SK-N-SH (cell line): Measurements from ENCODE around the gene NCKAP5L. TPM values are rescaled to one million over a fixed set of nuclear protein-coding genes. Genes with fewer than 3 reads are reported as not detected.

Experiments used
- CTCF ChIA-PET: fragments of 300-600, 350-600 bp; formaldehyde crosslinking; extraction: SDS; loops from one replicate; lab custom pipeline; 2021; lab: Yijun Ruan, JAX
- POLR2A ChIA-PET: fragments of 350-600 bp; sonication (Branson Sonifier 250); formaldehyde crosslinking; extraction: SDS; loops from one replicate; lab custom pipeline; 2020; ENCODE audit warnings: antibody characterized with exemption, inconsistent platforms; lab: Yijun Ruan, JAX
- DNase-seq: peaks from one replicate; pipeline ENCODE4 v3.0.0; 2012
- H2AFZ ChIP-seq: fragments of 200-600 bp; sonication (generic); 2 replicates; pipeline ENCODE4 v1.8.1; 2016; ENCODE audit warnings: antibody characterized with exemption, mild to moderate bottlenecking, low read depth
- H3F3A ChIP-seq: fragments of 200-600 bp; sonication (generic); replicated peaks from 2 replicates; pipeline ENCODE3; 2016; ENCODE audit warnings: antibody characterized with exemption, mild to moderate bottlenecking; ENCODE audit not compliant: insufficient read depth
- H3K27ac ChIP-seq, 2 experiments: fragments of 200-500 bp in 1 of 2; fragments of 200-600 bp in 1 of 2; sonication (Bioruptor generic) in 1 of 2; sonication (generic), shearing (Covaris generic) in 1 of 2; 2 replicates each; pipeline versions ENCODE4 v1.5.1 to v1.6.1; 2014 to 2016; ENCODE audit warnings: low read depth in 2 of 2, inconsistent platforms in 1 of 2, low read length in 1 of 2, mild to moderate bottlenecking in 1 of 2, mixed read lengths in 1 of 2
- H3K27me3 ChIP-seq: fragments of 200-600 bp; sonication (generic), shearing (Covaris generic); 2 replicates; pipeline ENCODE4 v1.6.1; 2016; ENCODE audit warnings: mixed run types; ENCODE audit not compliant: insufficient read depth
- H3K36me3 ChIP-seq, 2 experiments: fragments of 200-500 bp in 1 of 2; fragments of 200-600 bp in 1 of 2; sonication (Bioruptor generic) in 1 of 2; sonication (generic) in 1 of 2; replicated peaks in 1 of 2; 2 replicates each; pipeline versions ENCODE3 to v1.5.1; 2014 to 2016; ENCODE audit warnings: low read length in 1 of 2, mild to moderate bottlenecking in 1 of 2; ENCODE audit not compliant: insufficient read depth in 2 of 2, control insufficient read depth in 1 of 2
- H3K4me1 ChIP-seq, 2 experiments: fragments of 200-500 bp in 1 of 2; fragments of 200-600 bp in 1 of 2; sonication (Bioruptor generic) in 1 of 2; sonication (generic), shearing (Covaris generic) in 1 of 2; 2 replicates each; pipeline versions ENCODE4 v1.5.1 to v1.6.1; 2014 to 2016; ENCODE audit warnings: low read depth in 1 of 2, low read length in 1 of 2, mixed run types in 1 of 2; ENCODE audit not compliant: insufficient read depth in 2 of 2, control insufficient read depth in 1 of 2
- H3K4me2 ChIP-seq: fragments of 200-600 bp; sonication (generic), shearing (Covaris generic); 2 replicates; pipeline ENCODE4 v1.6.1; 2017; ENCODE audit warnings: mixed run types
- H3K4me3 ChIP-seq, 2 experiments: fragments of 200-500 bp in 1 of 2; fragments of 200-600 bp in 1 of 2; sonication (Bioruptor generic) in 1 of 2; sonication (generic), shearing (Covaris generic) in 1 of 2; 2 replicates each; pipeline versions ENCODE4 v1.5.1 to v1.8.1; 2014 to 2016; ENCODE audit warnings: low read depth in 2 of 2, inconsistent platforms in 1 of 2, low read length in 1 of 2, mild to moderate bottlenecking in 1 of 2, mixed read lengths in 1 of 2, moderate library complexity in 1 of 2
- H3K79me2 ChIP-seq: fragments of 200-600 bp; sonication (generic); 2 replicates; pipeline ENCODE4 v1.8.1; 2017; ENCODE audit warnings: mild to moderate bottlenecking; ENCODE audit not compliant: insufficient read depth
- H3K9ac ChIP-seq: fragments of 200-600 bp; sonication (generic); 2 replicates; pipeline ENCODE4 v1.6.1; 2017; ENCODE audit warnings: mixed run types
- H3K9me2 ChIP-seq: fragments of 200-600 bp; sonication (generic); 2 replicates; pipeline ENCODE4 v1.6.1; 2017; ENCODE audit warnings: mixed run types
- H3K9me3 ChIP-seq: fragments of 200-600 bp; sonication (generic); 2 replicates; pipeline ENCODE4 v1.6.1; 2017; ENCODE audit warnings: mixed run types, mild to moderate bottlenecking, moderate library complexity
- H4K20me1 ChIP-seq: fragments of 200-600 bp; sonication (generic); 2 replicates; pipeline ENCODE4 v1.6.1; 2017; ENCODE audit warnings: mild to moderate bottlenecking, mixed run types; ENCODE audit not compliant: insufficient read depth
- FOXJ3 ChIP-seq: sonication (generic); formaldehyde crosslinking; IDR thresholded peaks from 2 replicates; pipeline ENCODE4 v1.5.1; 2020; ENCODE audit warnings: mild to moderate bottlenecking, missing genetic modification reagents
- GABPA ChIP-seq: IDR thresholded peaks from 2 replicates; pipeline ENCODE4 v1.4.0; 2012; ENCODE audit warnings: low read depth, mild to moderate bottlenecking
- GATA2 ChIP-seq: sonication (generic); formaldehyde crosslinking; IDR thresholded peaks from 2 replicates; pipeline ENCODE4 v1.5.0; 2020; ENCODE audit warnings: mild to moderate bottlenecking, missing genetic modification reagents
- JUND ChIP-seq: IDR thresholded peaks from 2 replicates; pipeline ENCODE4 v1.4.0; 2012
- MXI1 ChIP-seq: IDR thresholded peaks from 2 replicates; pipeline ENCODE4 v1.6.1; 2012; ENCODE audit warnings: mild to moderate bottlenecking, low read depth, low read length, improper control_type of control experiment
- POLR2AphosphoS5 ChIP-seq: IDR thresholded peaks from 2 replicates; pipeline ENCODE4 v1.6.1; 2012; ENCODE audit warnings: low read depth, low read length
- RFX5 ChIP-seq: IDR thresholded peaks from 2 replicates; pipeline ENCODE4 v1.6.1; 2012; ENCODE audit warnings: mild to moderate bottlenecking, improper control_type of control experiment, low read length
- TCF12 ChIP-seq: IDR thresholded peaks from 2 replicates; pipeline ENCODE4 v1.4.0; 2012
- TEAD4 ChIP-seq: IDR thresholded peaks from 2 replicates; pipeline ENCODE4 v1.4.0; 2012; ENCODE audit warnings: mild to moderate bottlenecking, borderline replicate concordance; ENCODE audit not compliant: insufficient read depth
- WGBS: methylation state at CpG from one replicate; pipeline ENCODE4 v1.1.6; 2017; ENCODE audit warnings: low lambda C conversion rate; 5-methylcytosine and 5-hydroxymethylcytosine counted together
- polyA plus RNA-seq, 3 experiments: library from polyadenylated mRNA; depleted of rRNA; stranded (reverse); fragments of >200 nt; gene quantifications; 2 replicates each; pipeline ENCODE4 v1.2.3, GENCODE V29; 2012
- TF ChIP-seq, protein P1 (sequence below): fragments of 150-350 bp; IDR thresholded peaks from 2 replicates; pipeline ENCODE4 v1.6.1; 2016; ENCODE audit warnings: mild to moderate bottlenecking, low read depth, low read length
- TF ChIP-seq, protein P2 (sequence below): IDR thresholded peaks from 2 replicates; pipeline ENCODE4 v1.4.0; 2012; ENCODE audit warnings: low read depth
- TF ChIP-seq, protein P3 (sequence below): IDR thresholded peaks from 2 replicates; pipeline ENCODE4; 2012
- TF ChIP-seq, protein P4 (sequence below): IDR thresholded peaks from 2 replicates; pipeline ENCODE4 v1.4.0; 2012; ENCODE audit warnings: low read depth, borderline replicate concordance

Gene NCKAP5L
- polyA plus RNA-seq, 1 of the 3 experiments (the other 2 are of a cell fraction), result 8.9 TPM

DNA sequence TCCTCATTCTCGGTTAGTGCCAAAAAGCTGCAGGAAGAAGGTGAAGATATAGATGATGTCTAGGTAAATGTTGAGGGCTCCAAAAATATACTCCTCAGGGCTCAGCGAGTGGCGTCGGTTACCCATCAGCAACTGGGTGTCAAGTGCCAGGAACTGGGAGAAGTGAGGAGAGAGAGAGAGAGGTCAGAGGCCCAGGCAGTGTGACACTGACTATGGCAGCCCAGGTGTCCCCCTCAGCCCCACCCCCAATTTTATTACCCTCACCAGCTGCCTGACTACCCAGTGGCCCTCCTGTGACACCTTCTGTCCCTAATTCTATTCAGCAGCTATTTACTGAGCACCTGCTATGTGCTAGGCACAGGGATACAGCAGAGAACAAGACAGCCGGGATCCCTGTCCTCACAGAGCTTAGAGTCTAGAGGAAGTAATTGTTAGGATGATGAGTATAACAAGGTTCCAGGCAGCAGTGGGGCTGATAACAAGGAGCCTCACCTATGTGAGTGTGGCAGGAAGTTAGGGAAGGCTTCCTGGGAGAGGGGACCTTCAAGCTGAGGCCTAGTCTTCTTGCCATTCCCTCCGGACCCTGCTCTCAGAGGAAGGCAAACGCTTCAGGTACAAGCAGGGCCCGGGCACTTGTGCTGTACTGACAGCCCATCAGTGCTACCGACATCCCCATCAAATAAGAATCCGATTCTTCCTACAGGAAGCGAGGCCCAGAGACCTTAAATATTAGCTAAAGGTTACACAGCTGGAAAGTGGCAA, 42.5 kb upstream of the NCKAP5L start:
- Histone ChIP-seq H4K20me1 (no peaks in the 10 kb centered on the region), H2AFZ (no peak overlapping the region), H3K9me2 (no peaks in the 10 kb centered on the region), H3K79me2 (no peaks in the 10 kb centered on the region), H3K4me2 (no peak overlapping the region), H3K9ac (no peak overlapping the region), H3K4me1 (peaks cover 44 to 77% of the 10 kb centered on the region in 2 experiments), H3K4me3 (no peak overlapping the region), H3K9me3 (no peaks in the 10 kb centered on the region)
- no peak for DNase-seq
- POLR2A ChIA-PET, result no interaction called here
- CTCF ChIA-PET, result interaction anchor here (0.9 to 14.1 kb wide), 7 partner anchors 10 to 186 kb away, joined by 3 to 312 read pairs (median 10); partner anchors contain the start of genes AQP6 and ASIC1
- WGBS, result 93% methylated on average over 11 of the region's 11 CpGs
- TF ChIP-seq FOXJ3, result no peak
- TF ChIP-seq TEAD4, result no peak
- TF ChIP-seq GATA2 (CRISPR knock-in tag), result no peak
- TF ChIP-seq, protein P1, sequence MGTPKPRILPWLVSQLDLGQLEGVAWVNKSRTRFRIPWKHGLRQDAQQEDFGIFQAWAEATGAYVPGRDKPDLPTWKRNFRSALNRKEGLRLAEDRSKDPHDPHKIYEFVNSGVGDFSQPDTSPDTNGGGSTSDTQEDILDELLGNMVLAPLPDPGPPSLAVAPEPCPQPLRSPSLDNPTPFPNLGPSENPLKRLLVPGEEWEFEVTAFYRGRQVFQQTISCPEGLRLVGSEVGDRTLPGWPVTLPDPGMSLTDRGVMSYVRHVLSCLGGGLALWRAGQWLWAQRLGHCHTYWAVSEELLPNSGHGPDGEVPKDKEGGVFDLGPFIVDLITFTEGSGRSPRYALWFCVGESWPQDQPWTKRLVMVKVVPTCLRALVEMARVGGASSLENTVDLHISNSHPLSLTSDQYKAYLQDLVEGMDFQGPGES, result no peak
- no peak for TF ChIP-seq POLR2AphosphoS5
- TF ChIP-seq, protein P2, sequence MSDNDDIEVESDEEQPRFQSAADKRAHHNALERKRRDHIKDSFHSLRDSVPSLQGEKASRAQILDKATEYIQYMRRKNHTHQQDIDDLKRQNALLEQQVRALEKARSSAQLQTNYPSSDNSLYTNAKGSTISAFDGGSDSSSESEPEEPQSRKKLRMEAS, result no peak
- TF ChIP-seq RFX5, result no peak
- TF ChIP-seq, protein P3, sequence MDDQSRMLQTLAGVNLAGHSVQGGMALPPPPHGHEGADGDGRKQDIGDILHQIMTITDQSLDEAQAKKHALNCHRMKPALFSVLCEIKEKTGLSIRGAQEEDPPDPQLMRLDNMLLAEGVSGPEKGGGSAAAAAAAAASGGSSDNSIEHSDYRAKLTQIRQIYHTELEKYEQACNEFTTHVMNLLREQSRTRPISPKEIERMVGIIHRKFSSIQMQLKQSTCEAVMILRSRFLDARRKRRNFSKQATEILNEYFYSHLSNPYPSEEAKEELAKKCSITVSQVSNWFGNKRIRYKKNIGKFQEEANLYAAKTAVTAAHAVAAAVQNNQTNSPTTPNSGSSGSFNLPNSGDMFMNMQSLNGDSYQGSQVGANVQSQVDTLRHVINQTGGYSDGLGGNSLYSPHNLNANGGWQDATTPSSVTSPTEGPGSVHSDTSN, result no peak
- no peak for TF ChIP-seq JUND
- TF ChIP-seq TCF12, result no peak
- TF ChIP-seq, all 33 proteins: peak for 0
- Histone ChIP-seq H3K27me3 (no peaks in the 10 kb centered on the region), H3K36me3 (no peaks in the 10 kb centered on the region), H3K27ac (0 out of 4 replicates have a peak overlapping the region, but pooled peaks of 1 of the 2 experiments have one; percentile 7), H3F3A (peaks cover 22% of the 10 kb centered on the region)

DNA sequence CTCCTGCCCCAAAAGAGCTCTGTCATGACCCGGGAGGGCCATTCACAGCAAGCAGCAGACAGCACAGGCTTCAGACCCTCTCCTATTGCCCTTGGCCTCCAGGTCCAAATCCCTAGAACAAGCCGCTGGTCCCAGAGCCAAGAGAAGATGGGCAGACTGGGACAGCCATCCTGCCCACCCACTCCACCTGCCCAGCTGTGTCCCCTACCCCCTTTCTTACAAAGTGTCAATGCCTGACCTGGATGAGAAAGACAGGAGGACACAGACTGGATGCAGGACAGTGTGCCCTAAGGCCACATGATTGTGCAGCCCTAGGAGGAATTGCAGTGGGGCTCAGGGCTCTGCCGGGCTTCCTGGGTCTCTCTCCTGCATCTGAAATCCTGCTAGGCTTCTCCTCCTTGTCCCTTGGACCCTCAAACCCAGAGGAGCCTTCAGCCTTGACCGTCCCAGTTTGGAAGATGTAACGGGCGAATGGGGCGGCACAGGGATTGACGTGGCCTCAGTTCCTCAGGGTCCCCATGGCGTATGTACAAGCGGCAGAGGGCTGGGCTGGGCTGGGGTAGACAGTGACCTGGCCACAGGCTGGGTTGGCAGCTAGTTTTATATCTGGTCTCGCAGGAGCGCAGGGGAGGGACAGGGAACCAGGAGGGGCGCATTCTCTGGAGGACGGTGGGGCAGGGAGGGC, 41.7 kb upstream of the NCKAP5L start:
- Histone ChIP-seq H3K4me1 (peaks cover 44 to 77% of the 10 kb centered on the region in 2 experiments), H3K9ac (no peak overlapping the region), H3K4me3 (no peak overlapping the region; a peak in 1 of 4 replicates), H3K36me3 (no peaks in the 10 kb centered on the region), H3K9me2 (no peaks in the 10 kb centered on the region), H3K79me2 (no peaks in the 10 kb centered on the region), H3F3A (peaks cover 22% of the 10 kb centered on the region), H3K27me3 (no peaks in the 10 kb centered on the region), H4K20me1 (no peaks in the 10 kb centered on the region), H3K27ac (peak overlapping the region; percentile 87 to 95)
- no peak for DNase-seq
- WGBS, result 86% methylated on average over 14 of the region's 14 CpGs
- CTCF ChIA-PET, result interaction anchor here (1.0 to 14.1 kb wide), 16 partner anchors 11 to 205 kb away, joined by 3 to 312 read pairs (median 4); partner anchors contain the start of genes AQP5, AQP6 and ASIC1
- TF ChIP-seq GABPA, result no peak
- no peak for TF ChIP-seq MXI1
- TF ChIP-seq, protein P4, sequence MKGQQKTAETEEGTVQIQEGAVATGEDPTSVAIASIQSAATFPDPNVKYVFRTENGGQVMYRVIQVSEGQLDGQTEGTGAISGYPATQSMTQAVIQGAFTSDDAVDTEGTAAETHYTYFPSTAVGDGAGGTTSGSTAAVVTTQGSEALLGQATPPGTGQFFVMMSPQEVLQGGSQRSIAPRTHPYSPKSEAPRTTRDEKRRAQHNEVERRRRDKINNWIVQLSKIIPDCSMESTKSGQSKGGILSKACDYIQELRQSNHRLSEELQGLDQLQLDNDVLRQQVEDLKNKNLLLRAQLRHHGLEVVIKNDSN, result no peak
- TF ChIP-seq, all 33 proteins: peak for 0
- Histone ChIP-seq H2AFZ (no peak overlapping the region), H3K9me3 (no peaks in the 10 kb centered on the region), H3K4me2 (peak overlapping the region; percentile 42; the same call in 1 of the 2 replicates)
- POLR2A ChIA-PET, result interaction anchor here (0.8 to 1.6 kb wide), 10 partner anchors 13 to 351 kb away, joined by 3 to 9 read pairs (median 4); partner anchors contain the start of genes COX14, NCKAP5L and RACGAP1
